SH-SY5Y (cell line): ENCODE data around the gene CRYGS.
A peak's percentile ranks its signal among the peaks of the same experiment; 100 is the strongest.

ENCODE experiments used
- GATA2 ChIP-seq: IDR thresholded peaks from 2 replicates; pipeline ENCODE4 v1.6.1; 2011; ENCODE audit warnings: mild to moderate bottlenecking, low read depth, low read length
- GATA3 ChIP-seq: IDR thresholded peaks from 2 replicates; pipeline ENCODE4 v1.6.1; 2011; ENCODE audit warnings: low read depth, mild to moderate bottlenecking, low read length, moderate library complexity

The CRYGS gene

DNA sequence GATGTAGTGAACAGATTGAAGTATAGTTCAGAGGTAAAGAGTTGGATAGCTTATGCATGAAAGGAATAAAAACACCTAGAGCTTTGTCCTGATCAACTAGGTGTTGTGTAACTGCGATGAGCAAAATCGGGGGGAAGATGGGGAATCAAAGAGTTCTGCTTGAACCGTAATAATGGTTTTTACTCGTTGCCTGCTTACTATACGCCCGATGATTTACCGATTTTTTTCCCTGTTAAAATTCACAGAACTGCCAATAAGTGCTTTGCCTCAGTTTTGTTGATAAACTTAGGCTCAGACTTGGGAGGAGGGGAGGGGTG, 25.6 kb upstream of the CRYGS start:
- TF ChIP-seq GATA2 (no peak), GATA3 (no peak)

DNA sequence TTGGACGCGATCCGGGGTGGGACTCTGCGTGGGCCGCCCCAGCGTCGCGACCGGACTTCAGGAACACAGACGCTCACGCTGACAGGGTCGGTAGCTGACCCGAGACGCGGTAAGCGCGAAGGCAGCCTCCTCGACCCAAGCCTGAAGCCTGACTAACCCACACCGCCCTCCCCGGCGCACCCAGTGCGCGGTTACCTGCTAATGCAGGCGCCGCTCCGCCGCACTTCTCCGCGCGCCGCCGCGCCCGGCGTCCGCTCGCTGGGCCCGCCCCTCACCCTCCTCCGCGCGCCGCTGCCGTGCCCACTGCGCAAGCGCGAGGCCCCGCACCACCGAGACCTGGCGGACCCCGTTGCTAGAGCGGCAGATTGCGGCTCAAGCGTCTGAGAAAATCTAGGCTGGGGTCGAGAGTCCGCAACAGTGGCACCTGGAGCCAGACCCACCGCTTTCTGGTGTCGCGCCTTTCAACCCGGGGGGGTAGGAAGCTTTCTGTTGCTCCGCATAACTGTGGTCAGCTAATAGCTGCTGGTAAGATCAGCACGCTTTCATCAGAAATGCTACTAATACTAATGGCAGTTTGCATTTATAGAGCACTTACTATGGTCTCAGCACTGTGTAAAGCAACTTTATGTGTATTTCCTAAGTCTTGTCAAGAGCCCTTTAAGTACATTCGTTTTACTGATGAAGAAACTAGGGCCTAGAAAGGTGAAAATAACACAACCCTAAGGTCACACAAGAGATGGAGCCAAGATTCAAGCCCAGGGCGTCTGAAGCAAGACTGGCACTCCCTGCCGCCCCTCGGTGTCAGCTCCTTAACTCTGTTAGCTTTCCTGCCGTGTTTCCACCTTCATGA, 23.1 kb upstream of the CRYGS start, which contains the start of gene TBCCD1:
Gene TBCCD1 (minus strand): TSS at position 268 of the 850 bp plus-strand sequence. CDS start 3,010 bp downstream, outside the sequence.
- no peak for TF ChIP-seq GATA3
- 0 out of 2 replicates have a peak, but pooled peaks have one; percentile 9 for TF ChIP-seq GATA2

DNA sequence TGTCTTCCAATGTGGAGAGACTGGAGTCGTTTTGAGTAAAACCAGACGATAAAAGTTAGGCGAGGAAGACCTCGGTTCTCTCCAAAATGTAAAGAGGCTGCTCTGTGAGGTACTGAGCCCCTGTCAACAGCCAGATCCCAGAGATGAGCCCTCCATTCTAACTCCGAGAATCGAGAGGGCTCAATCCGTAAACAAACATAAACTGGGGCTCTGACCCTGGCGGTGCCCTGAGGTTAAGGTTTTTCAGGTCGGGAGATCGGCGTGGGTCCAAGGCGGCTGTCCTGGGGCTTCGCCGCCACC, 22.5 kb upstream of the CRYGS start:
- TF ChIP-seq GATA2 (no peak), GATA3 (no peak)

DNA sequence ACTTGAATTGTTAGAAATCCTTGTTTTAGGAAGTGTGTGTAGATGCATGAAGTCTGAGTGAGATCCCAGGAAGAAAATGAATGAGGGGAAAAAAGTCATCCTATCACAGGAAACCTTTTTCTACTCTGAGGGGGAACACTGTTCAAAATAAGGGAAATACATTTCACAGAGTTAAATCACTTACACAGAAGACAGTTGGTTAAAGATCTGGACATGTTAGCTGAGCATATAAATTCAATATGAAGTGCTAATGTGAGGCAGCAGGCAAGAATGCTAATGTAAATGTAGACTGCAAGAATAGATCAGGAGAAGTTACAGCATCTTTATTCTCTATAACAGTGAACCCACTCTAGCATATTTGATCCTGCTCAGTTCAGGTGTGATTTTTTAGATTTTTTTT, 20.4 kb upstream of the CRYGS start:
- no peak for TF ChIP-seq GATA3
- TF ChIP-seq GATA2 = no peak

DNA sequence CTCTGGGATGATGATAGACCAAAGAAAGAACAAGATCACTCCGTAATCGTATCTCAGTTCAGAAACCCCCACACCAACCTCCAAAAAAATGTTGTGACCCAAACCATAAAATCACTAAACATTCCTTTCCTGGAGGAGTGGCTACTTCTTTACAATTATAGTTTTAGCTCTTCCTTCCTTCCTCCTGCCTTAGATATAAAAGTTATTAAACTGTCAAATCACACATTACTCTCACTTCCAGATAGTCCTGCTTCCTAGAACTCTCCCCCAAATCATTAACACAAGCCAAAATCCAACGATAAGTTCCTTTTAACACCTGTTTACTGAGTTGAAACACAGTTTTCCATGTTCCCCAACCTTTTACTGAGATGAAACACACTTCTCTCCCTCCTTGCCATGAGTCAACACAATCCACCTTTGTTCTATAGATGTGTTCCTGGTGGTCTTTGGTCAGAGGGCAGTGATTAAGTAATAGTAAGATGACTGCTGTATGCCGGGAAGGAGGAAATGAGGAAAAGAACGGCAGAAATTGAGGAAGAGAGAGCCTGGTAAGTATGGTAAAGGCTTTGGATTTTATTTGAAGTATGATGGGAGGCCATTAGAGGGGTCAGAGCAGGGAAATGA, 8.3 kb upstream of the CRYGS start:
- TF ChIP-seq GATA3 = no peak
- TF ChIP-seq GATA2 = no peak

DNA sequence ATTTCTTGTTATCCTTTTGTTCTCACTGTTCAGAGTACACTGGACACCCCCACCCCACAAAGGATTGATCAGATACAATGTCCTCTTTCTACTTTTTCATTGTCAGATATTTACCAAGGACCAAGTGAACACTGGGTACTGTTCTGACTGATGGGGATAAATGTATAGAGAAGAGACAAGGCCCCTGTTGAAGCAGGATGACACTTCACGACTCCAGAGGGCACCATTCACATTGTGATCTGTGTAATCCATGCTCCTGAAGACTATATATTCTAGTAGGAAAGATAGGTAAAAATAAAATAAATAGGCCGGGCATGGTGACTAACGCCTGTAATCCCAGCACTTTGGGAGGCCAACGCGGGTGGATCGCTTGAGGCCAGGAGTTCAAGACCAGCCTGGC, 7.2 kb upstream of the CRYGS start:
- TF ChIP-seq GATA3 (no peak), GATA2 (no peak)

DNA sequence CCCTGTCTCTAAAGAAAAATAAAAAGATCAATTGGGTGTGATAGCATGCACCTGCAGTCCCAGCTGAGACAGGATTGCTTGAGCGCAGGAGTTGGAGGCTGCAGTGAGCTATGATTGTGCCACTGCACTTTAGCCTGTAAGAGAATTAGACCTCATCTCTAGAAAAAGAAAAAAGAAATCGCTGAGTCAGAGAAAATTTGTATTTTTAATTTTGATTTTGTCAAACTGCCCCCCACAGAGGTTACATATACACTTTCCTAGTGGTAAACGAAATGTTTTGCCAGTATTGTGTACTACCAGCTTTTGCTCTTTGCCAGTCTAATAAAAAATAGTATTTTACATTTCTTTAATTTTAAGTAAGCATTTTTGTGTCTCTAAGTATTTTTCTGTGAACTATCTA, 5.3 kb upstream of the CRYGS start:
- TF ChIP-seq GATA2 (no peak), GATA3 (no peak)

DNA sequence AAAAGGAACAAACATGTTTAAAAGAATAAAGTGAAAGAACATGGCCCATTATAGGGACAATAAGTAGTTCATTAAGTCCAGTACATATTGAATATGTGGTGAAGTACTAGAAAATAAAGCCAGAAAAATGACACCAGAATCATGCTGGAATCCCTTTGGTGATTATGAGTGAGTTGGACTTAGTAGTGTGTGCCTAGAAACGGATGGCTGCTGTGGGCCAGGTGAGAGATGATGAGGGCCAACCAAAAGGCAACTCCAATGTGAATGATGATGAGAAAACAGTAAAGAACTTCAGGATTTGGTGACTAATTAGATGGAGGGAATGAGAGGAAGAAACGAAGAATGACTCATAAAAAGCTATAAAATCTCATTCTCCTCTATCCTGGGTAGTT, 3.3 kb downstream of the CRYGS start:
- no peak for TF ChIP-seq GATA2
- no peak for TF ChIP-seq GATA3

DNA sequence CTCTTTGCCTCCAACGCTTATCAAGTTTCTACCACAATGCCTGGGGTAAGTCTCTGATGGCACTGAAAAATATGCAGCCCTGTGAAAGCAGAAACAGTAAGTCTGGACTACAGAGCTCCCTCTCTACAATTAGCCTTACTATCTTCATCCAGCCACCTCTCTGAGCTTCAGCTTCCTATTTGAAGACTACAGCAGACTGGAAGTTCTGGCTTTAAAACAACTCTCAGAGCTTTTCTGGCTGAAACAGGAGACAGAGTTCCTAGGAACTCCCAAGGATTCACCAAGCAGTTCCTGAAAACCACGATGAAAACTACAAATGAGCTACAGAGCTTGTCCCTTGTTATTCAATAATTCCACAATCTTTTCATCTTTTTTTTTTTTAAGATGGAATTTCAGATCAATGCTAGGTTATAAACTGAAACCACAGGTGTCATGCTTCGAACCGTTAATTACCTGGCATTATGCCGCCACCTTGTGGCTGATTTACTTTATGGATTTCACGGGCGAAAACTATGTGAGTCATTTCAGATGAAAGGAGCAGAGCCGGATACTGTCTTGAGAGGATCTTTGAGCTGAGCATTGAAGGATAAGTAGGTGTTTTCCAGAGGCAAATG, 3.9 kb downstream of the CRYGS start:
- TF ChIP-seq GATA3 = no peak
- no peak for TF ChIP-seq GATA2

DNA sequence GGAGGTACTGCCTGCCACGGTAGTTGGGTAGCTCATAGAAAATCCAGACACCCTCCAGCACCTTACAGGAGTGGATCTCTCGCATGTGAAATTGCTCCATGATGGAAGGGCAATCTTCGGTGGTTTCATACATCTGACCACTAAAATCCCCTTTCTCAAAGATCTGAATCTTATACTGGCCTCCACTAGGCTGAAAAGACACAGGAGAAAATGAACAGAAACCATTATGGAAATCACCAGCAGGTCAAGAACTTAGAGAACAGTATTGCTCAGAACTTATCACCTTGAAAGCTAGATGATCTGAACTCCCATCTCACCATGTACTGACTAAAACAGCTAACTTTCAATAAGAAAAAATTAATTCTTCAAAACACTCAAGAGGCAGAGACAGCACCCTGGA, 5.4 kb downstream of the CRYGS start:
- TF ChIP-seq GATA2 (no peak), GATA3 (no peak)

DNA sequence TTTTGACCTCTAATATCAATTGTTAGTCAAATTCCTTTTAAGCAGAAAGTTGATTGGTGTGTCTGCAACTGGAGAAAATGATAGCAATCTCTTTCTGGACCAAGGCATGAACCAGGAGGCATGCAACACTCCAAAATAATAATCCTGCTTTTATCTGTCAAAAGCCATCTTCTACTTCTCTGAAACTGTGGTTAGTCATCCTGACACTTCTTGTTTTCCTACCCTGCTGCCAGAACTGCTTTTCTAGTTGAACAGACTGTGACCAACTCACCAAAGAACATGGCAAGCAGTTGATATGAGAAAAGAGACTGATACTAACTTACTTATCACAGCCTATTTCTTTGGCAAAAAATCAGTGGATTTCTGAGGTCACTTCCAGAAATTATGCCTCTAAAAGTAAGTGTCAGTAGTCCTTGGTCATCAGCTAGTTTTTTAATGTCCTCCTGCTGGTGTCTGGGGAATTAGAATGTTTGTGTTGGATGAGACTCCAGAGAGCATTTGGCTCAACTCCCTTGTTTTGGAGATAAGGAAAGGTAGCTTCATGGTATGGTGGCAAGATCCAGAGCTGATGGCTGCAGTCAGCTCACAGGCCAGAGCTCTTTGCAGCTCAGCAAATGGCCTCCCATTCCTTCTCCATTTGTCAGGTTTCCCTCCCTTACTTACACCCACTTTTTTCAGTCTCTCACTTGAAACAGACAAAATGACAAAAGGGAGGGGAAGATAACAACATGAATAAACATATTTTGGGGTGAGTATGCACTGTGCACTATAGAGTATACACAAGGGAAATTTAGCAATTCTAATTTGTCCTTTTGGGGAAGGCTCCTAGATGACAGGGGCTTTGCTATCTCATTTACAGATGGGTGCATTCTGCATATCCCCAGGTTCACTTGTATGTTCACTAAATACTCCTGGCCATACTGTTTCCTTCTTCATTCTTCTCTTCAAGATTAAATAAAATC, 7.0 kb downstream of the CRYGS start:
- TF ChIP-seq GATA3 (0 out of 2 replicates have a peak, but pooled peaks have one; percentile 45), GATA2 (peak; percentile 61; the same call in 1 of the 2 replicates)

DNA sequence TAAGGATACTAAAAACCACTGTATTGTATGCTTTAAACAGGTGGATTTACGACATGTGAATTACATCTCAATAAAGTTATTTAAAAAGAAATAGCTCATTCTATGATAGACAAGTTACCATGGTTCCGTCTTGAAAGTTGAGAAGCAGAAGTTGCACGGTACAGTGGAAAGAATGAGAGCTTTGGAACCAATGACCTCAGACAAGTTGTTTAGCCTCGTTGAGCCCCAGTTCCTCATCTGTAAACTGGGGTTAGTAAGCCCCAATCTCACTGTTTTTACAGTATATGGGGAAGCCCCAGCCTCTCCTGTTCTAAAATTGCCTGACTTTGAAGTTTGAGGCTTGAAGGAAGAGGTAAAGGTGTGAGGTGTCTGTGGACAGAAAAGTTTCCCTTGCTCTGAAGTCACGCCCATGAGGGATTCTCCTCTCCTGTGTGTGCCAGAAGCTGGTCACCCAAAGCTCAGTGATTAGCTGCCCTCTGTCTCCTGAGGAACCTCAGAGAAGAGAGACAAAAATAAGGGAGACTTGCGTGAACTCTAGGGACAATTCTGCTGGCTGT, 10.0 kb downstream of the CRYGS start:
- TF ChIP-seq GATA3 (no peak), GATA2 (no peak)

DNA sequence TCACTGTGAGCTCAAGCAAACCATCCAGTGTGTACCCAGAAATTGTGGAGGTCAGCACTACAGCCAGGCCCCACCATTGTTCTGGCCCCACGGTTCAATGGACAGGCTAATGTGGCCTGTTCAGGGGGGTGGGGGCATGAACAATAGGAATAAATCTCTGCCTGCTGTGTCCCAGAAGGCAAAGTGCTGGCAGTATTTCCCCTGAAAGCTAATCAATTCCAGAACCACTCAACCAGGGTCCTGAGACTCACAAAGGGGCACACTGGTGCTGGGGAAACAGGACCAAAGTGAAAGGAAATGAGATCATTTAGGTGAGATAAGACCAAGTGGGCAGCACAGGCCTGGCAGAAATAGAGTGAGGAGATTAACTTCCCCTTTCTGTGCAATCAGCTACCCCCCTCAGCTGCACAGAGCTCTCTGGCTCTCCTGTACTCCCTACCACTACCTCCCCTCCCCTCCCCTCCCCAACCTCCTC, 11.5 kb downstream of the CRYGS start:
- TF ChIP-seq GATA2 (peak; percentile 90), GATA3 (0 out of 2 replicates have a peak, but pooled peaks have one; percentile 50)

DNA sequence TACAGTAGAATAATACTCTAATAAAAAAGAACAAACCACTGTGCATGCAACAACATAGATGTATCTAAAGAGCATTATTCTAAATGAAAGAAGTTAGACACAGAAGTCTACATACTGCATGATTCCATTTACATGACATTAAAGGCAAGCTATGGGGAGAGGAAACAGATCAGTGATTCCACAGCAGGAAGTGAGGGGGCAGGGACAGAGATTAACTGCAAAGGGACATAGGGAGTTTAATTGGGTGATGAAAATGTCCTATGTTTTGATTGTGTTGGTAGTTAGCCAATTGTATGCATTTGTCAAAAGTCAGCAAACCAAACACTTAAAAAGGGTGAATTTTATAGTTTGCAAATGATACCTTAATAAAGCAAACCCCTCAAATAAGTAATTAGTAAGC, 13.8 kb downstream of the CRYGS start:
- no peak for TF ChIP-seq GATA3
